H1 (cell line): Measurements from ENCODE around the gene KMT2E. TPM values are rescaled to one million over a fixed set of nuclear protein-coding genes. Genes with fewer than 3 reads are reported as not detected.

Experiments
- CTCF ChIA-PET: fragments of 300-600 bp; sonication (Branson Sonifier 250); formaldehyde crosslinking; loops from one replicate; lab custom pipeline; 2021; ENCODE audit not compliant: partially characterized antibody; lab: Charles Lee
- POLR2A ChIA-PET: fragments of 300-600 bp; sonication (Branson Sonifier 250); formaldehyde crosslinking; loops from one replicate; lab custom pipeline; 2021; ENCODE audit warnings: inconsistent platforms; ENCODE audit not compliant: partially characterized antibody; lab: Charles Lee
- DNase-seq, 2 experiments: peaks; one replicate each; pipeline versions ENCODE4 v3.0.0 to v3.0.0-alpha.2; 2010 to 2022; ENCODE audit warnings: low spot score in 2 of 2, low read depth in 1 of 2, mixed read lengths in 1 of 2
- FAIRE-seq: peaks from 2 replicates; lab custom pipeline; 2011; peaks lifted over from hg19 to GRCh38; lab: Jason Lieb, UNC
- H2AFZ ChIP-seq: 2 replicates; pipeline ENCODE4 v1.8.1; 2012; ENCODE audit warnings: low read length, inconsistent platforms
- H2AK5ac ChIP-seq: 2 replicates; pipeline ENCODE4 v1.6.1; 2013; ENCODE audit warnings: low read depth, low read length
- H2BK120ac ChIP-seq: replicated peaks from 2 replicates; pipeline ENCODE3; 2013; ENCODE audit warnings: low read depth, low read length, inconsistent platforms
- H2BK12ac ChIP-seq: 2 replicates; pipeline ENCODE4 v1.6.1; 2013; ENCODE audit warnings: low read depth, low read length
- H2BK15ac ChIP-seq: 2 replicates; pipeline ENCODE4 v1.6.1; 2013; ENCODE audit warnings: low read length
- H2BK20ac ChIP-seq: 2 replicates; pipeline ENCODE4 v1.6.1; 2013; ENCODE audit warnings: low read length
- H2BK5ac ChIP-seq: 2 replicates; pipeline ENCODE4 v1.6.1; 2013; ENCODE audit warnings: low read depth, low read length
- H3K14ac ChIP-seq: 2 replicates; pipeline ENCODE4 v1.6.1; 2013; ENCODE audit warnings: inconsistent platforms; ENCODE audit not compliant: insufficient read length
- H3K18ac ChIP-seq: 2 replicates; pipeline ENCODE4 v1.6.1; 2013; ENCODE audit warnings: low read length; ENCODE audit errors: extremely low read depth
- H3K23ac ChIP-seq: 2 replicates; pipeline ENCODE4 v1.6.1; 2013; ENCODE audit warnings: inconsistent platforms; ENCODE audit not compliant: insufficient read length
- H3K23me2 ChIP-seq: 2 replicates; pipeline ENCODE4 v1.6.1; 2013; ENCODE audit warnings: low read depth, low read length
- H3K27ac ChIP-seq: 2 replicates; pipeline ENCODE4 v1.6.1; 2011; ENCODE audit warnings: low read depth, low read length, inconsistent platforms
- H3K27me3 ChIP-seq, 4 experiments: replicated peaks in 1 of 4; 1 replicate in 1 of 4; 2 replicates in 3 of 4; pipeline versions ENCODE4 v1.6.1 to v1.8.1; 2011 to 2013; ENCODE audit warnings: low read length in 3 of 4, mild to moderate bottlenecking in 3 of 4, inconsistent platforms in 2 of 4, mixed read lengths in 2 of 4, moderate library complexity in 1 of 4; ENCODE audit not compliant: control insufficient read depth in 3 of 4, insufficient read depth in 3 of 4; ENCODE audit errors: extremely low read depth in 1 of 4
- H3K36me3 ChIP-seq, 4 experiments: 2 replicates each; pipeline versions ENCODE4 v1.6.1 to v1.8.1; 2011 to 2013; ENCODE audit warnings: mild to moderate bottlenecking in 4 of 4, low read length in 3 of 4, moderate library complexity in 2 of 4, control low read depth in 1 of 4, inconsistent platforms in 1 of 4; ENCODE audit not compliant: insufficient read depth in 4 of 4, control insufficient read depth in 2 of 4
- H3K4ac ChIP-seq: replicated peaks from 2 replicates; pipeline ENCODE3; 2013; ENCODE audit warnings: low read length, low read depth, mixed read lengths, inconsistent platforms; ENCODE audit not compliant: insufficient read length
- H3K4me1 ChIP-seq, 4 experiments: replicated peaks in 1 of 4; 1 replicate in 1 of 4; 2 replicates in 3 of 4; pipeline versions ENCODE4 v1.6.1 to v1.8.1; 2011 to 2013; ENCODE audit warnings: low read length in 3 of 4, inconsistent platforms in 2 of 4, mixed read lengths in 1 of 4; ENCODE audit not compliant: insufficient read depth in 4 of 4, control insufficient read depth in 3 of 4
- H3K4me2 ChIP-seq, 2 experiments: 2 replicates each; pipeline versions ENCODE4 v1.6.1 to v1.8.1; 2011 to 2013; ENCODE audit warnings: low read depth in 2 of 2, low read length in 2 of 2, control low read depth in 1 of 2, inconsistent platforms in 1 of 2, mild to moderate bottlenecking in 1 of 2; ENCODE audit not compliant: insufficient read depth in 1 of 2
- H3K4me3 ChIP-seq, 4 experiments: fragments of 200-600, 300-600 bp in 1 of 4; sonication (generic), shearing (Covaris generic), sonication (Bioruptor Twin) in 1 of 4; 2 replicates each; pipeline versions ENCODE4 v1.5.1 to v1.8.1; 2011 to 2016; ENCODE audit warnings: low read length in 4 of 4, low read depth in 3 of 4, control low read depth in 2 of 4, inconsistent platforms in 2 of 4, mild to moderate bottlenecking in 2 of 4, mixed read lengths in 1 of 4, moderate library complexity in 1 of 4; ENCODE audit not compliant: insufficient read depth in 2 of 4; ENCODE audit errors: extremely low read depth in 1 of 4
- H3K56ac ChIP-seq: replicated peaks from 2 replicates; pipeline ENCODE3; 2013; ENCODE audit warnings: low read depth, mild to moderate bottlenecking, mixed read lengths, low read length, inconsistent platforms; ENCODE audit not compliant: insufficient read length
- H3K79me1 ChIP-seq: 2 replicates; pipeline ENCODE4 v1.6.1; 2013; ENCODE audit warnings: low read depth, low read length, control low read depth
- H3K79me2 ChIP-seq, 2 experiments: 2 replicates each; pipeline versions ENCODE4 v1.6.1 to v1.8.1; 2012 to 2013; ENCODE audit warnings: low read length in 2 of 2, mild to moderate bottlenecking in 2 of 2, inconsistent platforms in 1 of 2; ENCODE audit not compliant: insufficient read depth in 2 of 2, control insufficient read depth in 1 of 2
- H3K9ac ChIP-seq, 4 experiments: replicated peaks in 1 of 4; 1 replicate in 1 of 4; 2 replicates in 3 of 4; pipeline versions ENCODE4 v1.6.1 to v1.8.1; 2011 to 2013; ENCODE audit warnings: low read depth in 3 of 4, low read length in 3 of 4, control low read depth in 2 of 4, mild to moderate bottlenecking in 2 of 4, moderate library complexity in 2 of 4, inconsistent platforms in 1 of 4; ENCODE audit errors: extremely low read depth in 1 of 4
- H3K9me3 ChIP-seq, 2 experiments: 2 replicates each; pipeline versions ENCODE4 v1.6.1 to v1.8.1; 2012 to 2013; ENCODE audit warnings: mild to moderate bottlenecking in 2 of 2, moderate library complexity in 2 of 2, control low read depth in 1 of 2, inconsistent platforms in 1 of 2, low read depth in 1 of 2, low read length in 1 of 2, mixed read lengths in 1 of 2; ENCODE audit not compliant: insufficient read depth in 2 of 2
- H4K20me1 ChIP-seq, 2 experiments: replicated peaks in 1 of 2; 2 replicates each; pipeline versions ENCODE3 to v1.8.1; 2011 to 2013; ENCODE audit warnings: inconsistent platforms in 2 of 2, low read length in 2 of 2, mild to moderate bottlenecking in 1 of 2; ENCODE audit not compliant: insufficient read depth in 2 of 2, control insufficient read depth in 1 of 2
- H4K5ac ChIP-seq: 2 replicates; pipeline ENCODE4 v1.6.1; 2013; ENCODE audit warnings: low read length, low read depth, mixed read lengths, inconsistent platforms; ENCODE audit not compliant: insufficient read length
- H4K8ac ChIP-seq: 2 replicates; pipeline ENCODE4 v1.8.0; 2013; ENCODE audit warnings: mild to moderate bottlenecking, moderate library complexity, low read length, inconsistent platforms; ENCODE audit not compliant: insufficient read depth; ENCODE audit errors: extremely low read depth
- H4K91ac ChIP-seq: replicated peaks from 2 replicates; pipeline ENCODE3; 2013; ENCODE audit warnings: low read length, mixed read lengths, inconsistent platforms; ENCODE audit not compliant: insufficient read length
- CBX5 ChIP-seq: fragments of 300-800, 300-1000 bp; sonication (generic); IDR thresholded peaks from 2 replicates; pipeline ENCODE4 v1.7.1; 2016; ENCODE audit warnings: antibody characterized with exemption, low read length, low read depth
- CEBPB ChIP-seq: IDR thresholded peaks from 2 replicates; pipeline ENCODE4 v1.6.1; 2012; ENCODE audit warnings: low read depth, low read length
- EZH2 ChIP-seq: fragments of 200-600 bp; sonication (generic); IDR thresholded peaks from 2 replicates; pipeline ENCODE4 v1.7.1; 2012; ENCODE audit warnings: low read depth, mild to moderate bottlenecking, moderate library complexity, low read length, inconsistent platforms; ENCODE audit not compliant: severe bottlenecking
- HDAC2 ChIP-seq, 2 experiments: fragments of 300-600 bp in 1 of 2; sonication (generic) in 1 of 2; IDR thresholded peaks; 2 replicates each; pipeline ENCODE4 v1.6.1; 2011 to 2012; ENCODE audit warnings: low read depth in 2 of 2, low read length in 2 of 2, mild to moderate bottlenecking in 2 of 2, moderate library complexity in 2 of 2, borderline replicate concordance in 1 of 2, inconsistent platforms in 1 of 2
- JUND ChIP-seq: IDR thresholded peaks from 2 replicates; pipeline ENCODE4 v1.6.1; 2011; ENCODE audit warnings: mild to moderate bottlenecking, improper control_type of control experiment, low read length
- KDM1A ChIP-seq: fragments of 200-600, 300-600 bp; sonication (generic); IDR thresholded peaks from 2 replicates; pipeline ENCODE4 v1.7.1; 2016; ENCODE audit warnings: mild to moderate bottlenecking, low read length, borderline replicate concordance
- PHF8 ChIP-seq: fragments of 200-600 bp; sonication (generic); conservative IDR thresholded peaks from 2 replicates; pipeline ENCODE4 v1.7.1; 2012; ENCODE audit warnings: low read depth, mild to moderate bottlenecking, inconsistent platforms, low read length, moderate library complexity
- RXRA ChIP-seq: IDR thresholded peaks from 2 replicates; pipeline ENCODE4 v1.6.1; 2011; ENCODE audit warnings: low read depth, mild to moderate bottlenecking, low read length, moderate library complexity; ENCODE audit not compliant: insufficient read depth
- SIX5 ChIP-seq: IDR thresholded peaks from 2 replicates; pipeline ENCODE4 v1.6.1; 2011; ENCODE audit warnings: mild to moderate bottlenecking, low read depth, low read length
- SP4 ChIP-seq: IDR thresholded peaks from 2 replicates; pipeline ENCODE4 v1.6.1; 2012; ENCODE audit warnings: low read length, inconsistent platforms
- YY1 ChIP-seq: IDR thresholded peaks from 2 replicates; pipeline ENCODE4 v1.6.1; 2011; ENCODE audit warnings: low read depth, mild to moderate bottlenecking, low read length
- WGBS, 2 experiments: shearing (Covaris generic) in 1 of 2; methylation state at CpG; one replicate each; pipeline versions ENCODE4 v1.1.6 to v1.1.7; 2013 to 2015; ENCODE audit warnings: low lambda C conversion rate in 2 of 2, mixed read lengths in 2 of 2, inconsistent platforms in 1 of 2, low coverage in 1 of 2, missing lambda C conversion rate in 1 of 2; ENCODE audit not compliant: insufficient replicate concordance in 2 of 2, insufficient coverage in 1 of 2, insufficient read length in 1 of 2; ENCODE audit errors: extremely low coverage in 1 of 2, missing lambda C conversion rate in 1 of 2; 5-methylcytosine and 5-hydroxymethylcytosine counted together
- polyA plus RNA-seq, 7 experiments: library from polyadenylated mRNA; depleted of rRNA in 3 of 7; stranded (reverse) in 5 of 7; unstranded in 2 of 7; fragments of >200 nt in 5 of 7; fragments of 200-250 nt in 2 of 7; gene quantifications; 1 replicate in 5 of 7; 2 replicates in 1 of 7; 4 replicates in 1 of 7; pipeline versions ENCODE4 v1.2.1 to v1.2.3, GENCODE V29; 2011 to 2013; ENCODE audit warnings: missing spikeins in 2 of 7, mixed read lengths in 2 of 7
- total RNA-seq: library from RNA; stranded (reverse); fragmentation: NEBNext Ultra II Directional; extraction: Animal tissue kit (Norgen Biotek cat#: 25700); gene quantifications from 2 replicates; pipeline ENCODE4 v1.2.1, GENCODE V29; 2021

The KMT2E gene
- total and polyA plus RNA-seq, 2 of the 8 experiments (the other 6 are each of a cell fraction or from before 2014, with no cell fraction given), result 10.9 to 45.0 TPM

DNA sequence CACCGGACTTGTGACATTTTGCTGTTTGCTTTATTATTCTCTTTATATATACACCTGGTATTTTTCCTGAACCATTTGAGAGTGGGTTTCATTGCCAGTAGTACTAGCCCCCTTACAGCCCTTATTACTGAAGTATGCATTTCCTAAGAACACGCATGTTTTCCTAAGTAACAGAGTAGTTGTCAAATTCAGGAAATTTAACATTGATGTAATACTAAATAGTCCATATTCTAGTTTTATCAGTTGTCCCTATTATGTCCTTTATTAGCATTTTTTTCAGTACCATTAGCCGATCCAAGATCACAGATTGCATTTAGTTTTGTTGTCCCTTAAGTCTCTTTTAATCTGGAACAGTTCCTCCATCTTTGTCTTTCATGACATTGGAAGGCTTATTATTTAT lies 8.0 kb downstream of the KMT2E start:
- H4K8ac ChIP-seq, result no peak overlapping the region
- H3K9me3 ChIP-seq, result no peaks in the 10 kb centered on the region
- no peak overlapping the region for H3K4me3 ChIP-seq
- no peak overlapping the region for H3K4ac ChIP-seq
- FAIRE-seq, result no peak
- H4K5ac ChIP-seq, result no peak overlapping the region
- no peak overlapping the region for H3K4me2 ChIP-seq
- no peak overlapping the region for H3K23ac ChIP-seq
- H2AFZ ChIP-seq, result no peak overlapping the region
- TF ChIP-seq SP4 (no peak), RXRA (no peak), YY1 (no peak), KDM1A (no peak), JUND (no peak), PHF8 (no peak), CBX5 (no peak), HDAC2 (IDR thresholded peaks at IDR 0.05; ENCODE audit: borderline replicate concordance in 1 of 2, low read depth in 2 of 2, low read length in 2 of 2) (no peak), EZH2 (no peak), SIX5 (no peak), CEBPB (no peak)
- no peak overlapping the region for H2BK15ac ChIP-seq
- no peak overlapping the region for H3K14ac ChIP-seq
- H2BK20ac ChIP-seq, result no peak overlapping the region
- no peak overlapping the region for H3K9ac ChIP-seq
- ChIA-PET CTCF (interaction anchor here (0.8 kb wide), 1 partner anchor 174 kb away, joined by 3 read pairs; no protein-coding TSS in a partner anchor), POLR2A (interaction anchor here (1.1 to 1.8 kb wide), 2 partner anchors 8 to 10 kb away, joined by 3 to 6 read pairs; partner anchors contain the start of gene KMT2E)
- no peak overlapping the region for H3K27ac ChIP-seq
- peaks cover 0 to 1% (median 0%) of the 10 kb centered on the region in 4 experiments; a peak in 1 of 7 replicates for H3K27me3 ChIP-seq
- no peaks in the 10 kb centered on the region for H3K36me3 ChIP-seq
- H3K23me2 ChIP-seq, result no peaks in the 10 kb centered on the region
- H3K79me2 ChIP-seq, result peaks cover 15 to 100% of the 10 kb centered on the region in 2 experiments
- no peak overlapping the region for H2AK5ac ChIP-seq
- no peak overlapping the region for H2BK12ac ChIP-seq
- H4K20me1 ChIP-seq, result peaks cover 14 to 23% of the 10 kb centered on the region in 2 experiments
- H2BK5ac ChIP-seq, result no peak overlapping the region
- H3K79me1 ChIP-seq, result no peaks in the 10 kb centered on the region
- no peak overlapping the region for H3K56ac ChIP-seq
- no peak overlapping the region for H3K18ac ChIP-seq
- H3K4me1 ChIP-seq, result peaks cover 0 to 6% (median 0%) of the 10 kb centered on the region in 4 experiments; a peak in 1 of 7 replicates
- no peak for DNase-seq
- no peak overlapping the region for H2BK120ac ChIP-seq
- 95% methylated on average over 3 of the region's 3 CpGs; no CpG with 5 or more reads in 1 of the 2 experiments for WGBS, 2 experiments
- no peak overlapping the region for H4K91ac ChIP-seq
